ENCODE results near the gene ZNF521. TPM values are rescaled to one million over a fixed set of nuclear protein-coding genes. Genes with fewer than 3 reads are reported as not detected.

Gene ZNF521
- total RNA-seq, 2 donors from 2014 or later: 8.0 to 17.2 TPM

DNA sequence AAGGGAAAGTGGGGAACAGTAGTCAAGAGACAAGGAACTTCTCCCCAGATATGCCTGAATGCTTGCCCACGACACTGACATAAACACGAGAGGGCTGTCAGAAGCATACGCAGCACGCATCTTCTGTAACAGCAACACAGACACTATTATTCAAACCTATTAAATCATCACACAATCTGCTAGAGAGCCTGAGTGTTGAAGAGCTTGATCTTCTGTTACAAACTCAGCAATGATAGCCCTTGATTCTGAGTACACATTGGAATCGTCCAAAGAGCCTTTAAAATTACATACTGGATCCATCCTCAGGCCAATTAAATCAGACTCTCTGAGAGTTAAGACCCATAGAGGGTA lies 111.6 kb downstream of the ZNF521 start:
- no peak for DNase-seq (ENCODE audit: low spot score)
- TF ChIP-seq, protein P1, sequence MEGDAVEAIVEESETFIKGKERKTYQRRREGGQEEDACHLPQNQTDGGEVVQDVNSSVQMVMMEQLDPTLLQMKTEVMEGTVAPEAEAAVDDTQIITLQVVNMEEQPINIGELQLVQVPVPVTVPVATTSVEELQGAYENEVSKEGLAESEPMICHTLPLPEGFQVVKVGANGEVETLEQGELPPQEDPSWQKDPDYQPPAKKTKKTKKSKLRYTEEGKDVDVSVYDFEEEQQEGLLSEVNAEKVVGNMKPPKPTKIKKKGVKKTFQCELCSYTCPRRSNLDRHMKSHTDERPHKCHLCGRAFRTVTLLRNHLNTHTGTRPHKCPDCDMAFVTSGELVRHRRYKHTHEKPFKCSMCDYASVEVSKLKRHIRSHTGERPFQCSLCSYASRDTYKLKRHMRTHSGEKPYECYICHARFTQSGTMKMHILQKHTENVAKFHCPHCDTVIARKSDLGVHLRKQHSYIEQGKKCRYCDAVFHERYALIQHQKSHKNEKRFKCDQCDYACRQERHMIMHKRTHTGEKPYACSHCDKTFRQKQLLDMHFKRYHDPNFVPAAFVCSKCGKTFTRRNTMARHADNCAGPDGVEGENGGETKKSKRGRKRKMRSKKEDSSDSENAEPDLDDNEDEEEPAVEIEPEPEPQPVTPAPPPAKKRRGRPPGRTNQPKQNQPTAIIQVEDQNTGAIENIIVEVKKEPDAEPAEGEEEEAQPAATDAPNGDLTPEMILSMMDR (IDR thresholded peaks at IDR 0.05): no peak
- Histone ChIP-seq H3K27ac (no peak overlapping the region), H3K4me3 (no peak overlapping the region), H3K9me3 (no peaks in the 10 kb centered on the region), H3K27me3 (replicated peaks; ENCODE audit: insufficient read depth) (no peaks in the 10 kb centered on the region), H3K36me3 (no peaks in the 10 kb centered on the region), H3K4me1 (ENCODE audit: control insufficient read depth in 1 of 2, low read depth in 2 of 2) (no peaks in the 10 kb centered on the region)
- ATAC-seq (ENCODE audit: insufficient number of reproducible peaks, low FRiP score, low read depth): no peak

DNA sequence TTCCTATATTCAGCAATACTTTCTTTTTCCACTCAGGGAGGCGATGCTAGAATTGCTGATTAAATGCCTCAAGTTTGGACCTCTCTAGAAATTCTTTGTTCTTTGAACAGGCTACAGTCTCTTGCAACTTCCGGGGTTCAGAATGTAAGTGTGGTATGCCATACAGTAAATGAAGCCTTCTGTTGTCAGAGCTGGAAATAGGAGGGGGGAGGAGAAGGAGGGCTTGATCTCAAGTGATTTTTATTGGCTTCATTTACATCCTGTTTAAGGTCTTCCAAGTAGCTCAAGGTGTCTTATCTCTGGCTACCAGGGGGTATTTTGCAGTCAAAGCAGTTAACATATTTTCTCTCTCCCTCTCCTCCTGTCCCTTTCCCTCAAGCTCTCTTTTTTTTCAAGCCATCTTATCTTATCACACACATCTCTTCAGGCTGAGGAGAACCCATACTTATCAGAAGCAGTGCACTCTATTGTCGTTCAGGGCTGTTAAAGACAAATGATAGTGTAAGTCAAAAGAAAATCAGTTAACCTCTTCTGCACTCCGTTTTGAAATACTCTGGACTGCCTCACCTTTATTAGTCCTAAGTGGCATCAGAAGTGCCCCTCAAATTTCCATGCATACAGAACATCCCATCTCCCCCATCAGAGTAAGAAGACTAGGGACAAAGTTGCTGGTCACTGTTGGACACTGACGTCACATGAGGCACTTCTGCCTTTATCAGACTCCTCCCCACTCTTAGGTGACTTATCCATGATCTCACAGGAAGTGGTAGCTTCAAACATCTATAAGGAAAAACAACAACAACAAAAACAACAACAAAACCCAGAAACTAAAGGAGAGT lies 112.2 kb downstream of the ZNF521 start:
- H3K4me1 ChIP-seq (ENCODE audit: control insufficient read depth in 1 of 2, low read depth in 2 of 2): no peaks in the 10 kb centered on the region
- no peak for ATAC-seq (ENCODE audit: insufficient number of reproducible peaks, low FRiP score, low read depth)
- TF ChIP-seq, protein P1 (IDR thresholded peaks at IDR 0.05): no peak
- H3K9me3 ChIP-seq: no peaks in the 10 kb centered on the region
- H3K27me3 ChIP-seq (replicated peaks; ENCODE audit: insufficient read depth): no peaks in the 10 kb centered on the region
- no peak overlapping the region for H3K27ac ChIP-seq
- no peak for DNase-seq (ENCODE audit: low spot score)
- H3K4me3 ChIP-seq: no peak overlapping the region
- H3K36me3 ChIP-seq: no peaks in the 10 kb centered on the region

DNA sequence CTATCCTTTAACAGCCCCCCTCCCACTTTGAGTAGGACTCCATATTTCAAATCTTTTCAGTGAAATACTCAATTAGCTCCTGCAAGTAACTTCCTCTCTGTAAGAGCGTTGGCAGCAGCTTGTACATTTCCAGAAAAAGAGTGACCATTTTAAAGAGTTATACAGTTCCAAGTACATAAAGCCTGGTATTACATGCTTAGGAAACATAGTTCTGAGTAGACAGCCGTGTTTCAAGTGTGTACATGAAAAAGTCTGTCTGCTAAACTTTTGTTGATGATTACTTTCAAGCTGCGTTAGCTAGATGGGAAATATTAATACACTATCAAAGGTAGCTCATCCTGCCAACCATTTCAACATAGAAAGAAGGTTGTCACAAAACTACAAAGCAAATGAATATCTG lies 112.8 kb downstream of the ZNF521 start:
- Histone ChIP-seq H3K4me3 (no peak overlapping the region), H3K27me3 (replicated peaks; ENCODE audit: insufficient read depth) (no peaks in the 10 kb centered on the region), H3K4me1 (ENCODE audit: control insufficient read depth in 1 of 2, low read depth in 2 of 2) (peaks cover 0 to 3% of the 10 kb centered on the region in 2 donors), H3K9me3 (no peaks in the 10 kb centered on the region), H3K27ac (no peak overlapping the region), H3K36me3 (no peaks in the 10 kb centered on the region)
- ATAC-seq (ENCODE audit: insufficient number of reproducible peaks, low FRiP score, low read depth) (no peak), DNase-seq (ENCODE audit: low spot score) (no peak)
- TF ChIP-seq, protein P1 (IDR thresholded peaks at IDR 0.05): no peak

DNA sequence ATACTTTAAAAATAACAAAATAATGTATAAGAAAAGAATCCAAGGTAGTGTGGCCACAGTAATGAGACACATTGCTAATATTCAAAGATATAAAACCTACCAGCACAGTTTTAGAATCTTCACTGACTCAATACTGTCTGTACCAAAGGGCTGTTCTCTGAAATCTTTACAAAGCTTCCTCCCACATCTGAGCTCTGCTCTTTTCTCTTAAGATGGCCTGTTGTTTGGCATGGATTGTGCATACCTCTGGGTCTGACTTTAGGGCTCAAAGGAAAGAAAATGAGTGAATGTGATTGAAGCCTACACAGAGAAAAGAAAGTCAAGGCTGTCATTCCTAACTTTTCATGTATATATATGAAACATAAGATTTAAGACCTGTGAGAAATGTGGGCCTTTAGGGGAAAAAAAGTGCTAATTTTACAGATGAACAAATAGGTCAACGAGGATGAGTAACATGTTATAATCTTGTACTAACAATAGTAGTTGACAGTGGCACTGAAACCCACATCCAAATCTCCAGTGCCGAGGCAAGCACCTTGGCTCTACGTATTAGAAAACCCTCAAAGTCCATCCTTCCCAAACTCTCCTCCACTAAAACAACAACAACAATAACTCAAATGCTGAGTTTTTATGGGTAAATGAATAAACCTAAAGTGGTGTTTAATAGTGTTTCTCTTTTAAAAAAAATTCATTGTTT lies 114.2 kb downstream of the ZNF521 start:
- H3K27ac ChIP-seq: no peak overlapping the region
- H3K4me3 ChIP-seq: no peak overlapping the region
- H3K4me1 ChIP-seq (ENCODE audit: control insufficient read depth in 1 of 2, low read depth in 2 of 2): peaks cover 0 to 14% of the 10 kb centered on the region in 2 donors
- DNase-seq (ENCODE audit: low spot score) (no peak), ATAC-seq (ENCODE audit: insufficient number of reproducible peaks, low FRiP score, low read depth) (no peak)
- no peaks in the 10 kb centered on the region for H3K9me3 ChIP-seq
- TF ChIP-seq, protein P1 (IDR thresholded peaks at IDR 0.05): no peak
- H3K27me3 ChIP-seq (replicated peaks; ENCODE audit: insufficient read depth): no peaks in the 10 kb centered on the region
- no peaks in the 10 kb centered on the region for H3K36me3 ChIP-seq

DNA sequence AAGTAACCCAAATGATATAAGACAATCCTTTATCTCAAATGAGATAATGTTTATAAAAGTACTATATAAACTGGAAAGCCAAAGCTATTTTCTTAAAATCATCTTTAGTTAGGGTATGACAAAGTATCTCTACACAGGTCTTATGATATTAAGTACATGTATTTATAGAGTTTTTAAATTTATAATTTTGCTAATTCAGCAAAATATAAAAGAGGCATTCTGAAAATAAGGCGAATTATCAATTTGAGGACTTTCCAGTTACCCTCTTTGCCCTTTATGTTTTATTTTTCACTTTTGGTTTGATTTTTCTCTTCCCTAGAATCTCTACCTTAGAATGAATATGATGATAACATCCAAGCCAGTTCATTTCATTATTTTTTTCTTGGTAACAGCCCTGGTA lies 115.2 kb downstream of the ZNF521 start:
- Histone ChIP-seq H3K4me3 (no peak overlapping the region), H3K36me3 (no peaks in the 10 kb centered on the region), H3K27me3 (replicated peaks; ENCODE audit: insufficient read depth) (no peaks in the 10 kb centered on the region), H3K27ac (no peak overlapping the region), H3K4me1 (ENCODE audit: control insufficient read depth in 1 of 2, low read depth in 2 of 2) (peaks cover 0 to 14% of the 10 kb centered on the region in 2 donors), H3K9me3 (no peaks in the 10 kb centered on the region)
- DNase-seq (ENCODE audit: low spot score) (no peak), ATAC-seq (ENCODE audit: insufficient number of reproducible peaks, low FRiP score, low read depth) (no peak)
- TF ChIP-seq, protein P1 (IDR thresholded peaks at IDR 0.05): no peak

All from thoracic aorta (tissue), 2 donors.